ENCODE results near the gene TMEM123. TPM values are rescaled to one million over a fixed set of nuclear protein-coding genes. Genes with fewer than 3 reads are reported as not detected.

Gene TMEM123
- total and polyA plus RNA-seq, 2 of the 13 experiments (the other 11 are each of a cell fraction or from before 2014, with no cell fraction given): 365 to 2,761 TPM

GRCh38 chr11:102401905-102402304 is 50.7 kb downstream of the TMEM123 start:
- Histone ChIP-seq H2AFZ (ENCODE audit: low read length) (no peak overlapping the region), H3K9me3 (ENCODE audit: low read length) (no peaks in the 10 kb centered on the region), H3K27ac (ENCODE audit: extremely low read length, insufficient read depth, low read length) (no peak overlapping the region), H4K20me1 (ENCODE audit: insufficient read depth, low read length) (peaks cover 63% of the 10 kb centered on the region), H3K4me2 (ENCODE audit: low read depth, low read length) (no peak overlapping the region), H3K36me3 (replicated peaks in 1 of 2; ENCODE audit: control insufficient read depth in 1 of 2, insufficient read depth in 2 of 2, low read length in 2 of 2) (peaks cover 24 to 74% of the 10 kb centered on the region in 2 experiments), H3K27me3 (ENCODE audit: control insufficient read depth in 1 of 2, insufficient read depth in 2 of 2, low read length in 2 of 2) (no peaks in the 10 kb centered on the region), H3K4me3 (replicated peaks in 1 of 3; ENCODE audit: insufficient read depth in 1 of 3, low read depth in 2 of 3, low read length in 3 of 3) (no peak overlapping the region), H3K79me2 (ENCODE audit: insufficient read depth, low read length) (peaks cover 39% of the 10 kb centered on the region), H3K9ac (ENCODE audit: insufficient read depth, low read depth, low read length) (no peak overlapping the region), H3K4me1 (ENCODE audit: insufficient read depth, low read length) (peaks cover under 1% of the 10 kb centered on the region; the same call in 1 of the 2 replicates)
- 98% methylated on average over 3 of the region's 3 CpGs for WGBS (ENCODE audit: low lambda C conversion rate)
- POLR2A ChIA-PET: no interaction called here
- FAIRE-seq (no peak), DNase-seq (ENCODE audit: low spot score) (no peak), ATAC-seq (no peak)
- intact Hi-C loops (cut with micrococcal nuclease; ENCODE audit: unreplicated experiment) (no loop called here), in situ Hi-C loops (cut with HindIII; ENCODE audit: extremely low pct_ligation_motif_present, low pct_unique_long_range_greater_than_20kb) (no loop called here)
- no TSS peak for BruUV-seq (replicated peaks)
- TF ChIP-seq POLR2AphosphoS2 (IDR thresholded peaks at IDR 0.05; ENCODE audit: low read depth, low read length) (peak; percentile 40; the same call in 1 of the 2 replicates), SNAPC5 (CRISPR knock-in tag; IDR thresholded peaks at IDR 0.05; ENCODE audit: borderline replicate concordance) (no peak), RBM22 (optimal IDR thresholded peaks at IDR 0.05; ENCODE audit: low read length) (peak; percentile 78)
- CTCF ChIA-PET (ENCODE audit: low intra/inter-chr PET ratio, low total read pairs): no interaction called here

GRCh38 chr11:102400603-102401002 is 52.0 kb downstream of the TMEM123 start:
- Histone ChIP-seq H3K36me3 (replicated peaks in 1 of 2; ENCODE audit: control insufficient read depth in 1 of 2, insufficient read depth in 2 of 2, low read length in 2 of 2) (peaks cover 17 to 69% of the 10 kb centered on the region in 2 experiments), H3K9ac (ENCODE audit: insufficient read depth, low read depth, low read length) (no peak overlapping the region), H3K9me3 (ENCODE audit: low read length) (no peaks in the 10 kb centered on the region), H3K27me3 (ENCODE audit: control insufficient read depth in 1 of 2, insufficient read depth in 2 of 2, low read length in 2 of 2) (no peaks in the 10 kb centered on the region), H4K20me1 (ENCODE audit: insufficient read depth, low read length) (peaks cover 50% of the 10 kb centered on the region), H3K79me2 (ENCODE audit: insufficient read depth, low read length) (peaks cover 28% of the 10 kb centered on the region), H3K4me1 (ENCODE audit: insufficient read depth, low read length) (no peaks in the 10 kb centered on the region), H3K4me2 (ENCODE audit: low read depth, low read length) (no peak overlapping the region), H3K4me3 (replicated peaks in 1 of 3; ENCODE audit: insufficient read depth in 1 of 3, low read depth in 2 of 3, low read length in 3 of 3) (no peak overlapping the region), H2AFZ (ENCODE audit: low read length) (no peak overlapping the region), H3K27ac (ENCODE audit: extremely low read length, insufficient read depth, low read length) (no peak overlapping the region)
- TF ChIP-seq RBM22 (optimal IDR thresholded peaks at IDR 0.05; ENCODE audit: low read length): peak; percentile 94
- TF ChIP-seq HINFP (CRISPR knock-in tag; IDR thresholded peaks at IDR 0.05; ENCODE audit: low read depth): no peak
- in situ Hi-C loops (cut with HindIII; ENCODE audit: extremely low pct_ligation_motif_present, low pct_unique_long_range_greater_than_20kb): no loop called here
- WGBS (ENCODE audit: low lambda C conversion rate): 100% methylated on average over 5 of the region's 5 CpGs
- no TSS peak for BruUV-seq (replicated peaks)
- intact Hi-C loops (cut with micrococcal nuclease; ENCODE audit: unreplicated experiment): no loop called here
- FAIRE-seq (no peak), DNase-seq (ENCODE audit: low spot score) (no peak), ATAC-seq (no peak)
- CTCF ChIA-PET (ENCODE audit: low intra/inter-chr PET ratio, low total read pairs): no interaction called here
- POLR2A ChIA-PET: interaction anchor here (1.2 kb wide), 1 partner anchor 95 kb away, joined by 3 read pairs; no protein-coding TSS in a partner anchor

All from HepG2 (cell line).